ENCODE measurements around the gene PNPLA8.
"Not testable (repeated sequence)": the region's sequence is repeated elsewhere in the genome, so short reads cannot be mapped to it uniquely, and the experiment has no call there.

PNPLA8 gene

GRCh38 chr7:108467391-108467790, 58.5 kb downstream of the PNPLA8 start:
- DNase-seq (ENCODE audit: low spot score), result no peak

- DNase-seq (ENCODE audit: low spot score), result not testable (repeated sequence)
These were observed 59.6 kb downstream of the PNPLA8 start for GRCh38 chr7:108466322-108466721.

GRCh38 chr7:108464743-108465142, 61.2 kb downstream of the PNPLA8 start:
- DNase-seq (ENCODE audit: low spot score), result no peak

GRCh38 chr7:108463613-108464012, 62.3 kb downstream of the PNPLA8 start:
- no peak for DNase-seq (ENCODE audit: low spot score)

GRCh38 chr7:108461840-108462239, 64.1 kb downstream of the PNPLA8 start:
- DNase-seq (ENCODE audit: low spot score), result no peak

- DNase-seq (ENCODE audit: low spot score), result no peak
These were observed 65.0 kb downstream of the PNPLA8 start for GRCh38 chr7:108460964-108461363.

- DNase-seq (ENCODE audit: low spot score), result peak; percentile 68
These were observed 65.9 kb downstream of the PNPLA8 start for GRCh38 chr7:108459922-108460551.

- no peak for DNase-seq (ENCODE audit: low spot score)
These were observed 68.1 kb downstream of the PNPLA8 start for GRCh38 chr7:108457871-108458270.

GRCh38 chr7:108456845-108457540, 68.9 kb downstream of the PNPLA8 start:
- DNase-seq (ENCODE audit: low spot score), result no peak

GRCh38 chr7:108455998-108456677, 69.8 kb downstream of the PNPLA8 start, which contains the start of gene NRCAM:
Gene NRCAM (minus strand): TSS chr7:108456436. CDS start chr7:108240064, 216,372 bp downstream.
- no peak for DNase-seq (ENCODE audit: low spot score)

GRCh38 chr7:108455551-108455997, 70.4 kb downstream of the PNPLA8 start:
- DNase-seq (ENCODE audit: low spot score), result no peak

- DNase-seq (ENCODE audit: low spot score), result no peak
These were observed 71.0 kb downstream of the PNPLA8 start for GRCh38 chr7:108454674-108455550.

- DNase-seq (ENCODE audit: low spot score), result no peak
These were observed 71.6 kb downstream of the PNPLA8 start for GRCh38 chr7:108454317-108454673.

GRCh38 chr7:108453320-108453719, 72.6 kb downstream of the PNPLA8 start:
- no peak for DNase-seq (ENCODE audit: low spot score)

GRCh38 chr7:108452707-108453106, 73.2 kb downstream of the PNPLA8 start:
- peak; percentile 77 for DNase-seq (ENCODE audit: low spot score)

- no peak for DNase-seq (ENCODE audit: low spot score)
These were observed 74.6 kb downstream of the PNPLA8 start for GRCh38 chr7:108451296-108451848.

GRCh38 chr7:108450160-108450559, 75.8 kb downstream of the PNPLA8 start:
- no peak for DNase-seq (ENCODE audit: low spot score)

GRCh38 chr7:108449521-108449920, 76.4 kb downstream of the PNPLA8 start:
- no peak for DNase-seq (ENCODE audit: low spot score)

GRCh38 chr7:108448584-108449505, 77.1 kb downstream of the PNPLA8 start:
- DNase-seq (ENCODE audit: low spot score), result no peak

- DNase-seq (ENCODE audit: low spot score), result no peak
These were observed 83.8 kb downstream of the PNPLA8 start for GRCh38 chr7:108442039-108442568.
